AG08396 (cell line): ENCODE data around the gene MLIP.
"Not testable (repeated sequence)": the region's sequence is repeated elsewhere in the genome, so short reads cannot be mapped to it uniquely, and the experiment has no call there.

Experiments used
- DNase-seq: peaks from one replicate; pipeline ENCODE4 v3.0.0; 2012; ENCODE audit warnings: low spot score, mixed read lengths

The MLIP gene

DNA sequence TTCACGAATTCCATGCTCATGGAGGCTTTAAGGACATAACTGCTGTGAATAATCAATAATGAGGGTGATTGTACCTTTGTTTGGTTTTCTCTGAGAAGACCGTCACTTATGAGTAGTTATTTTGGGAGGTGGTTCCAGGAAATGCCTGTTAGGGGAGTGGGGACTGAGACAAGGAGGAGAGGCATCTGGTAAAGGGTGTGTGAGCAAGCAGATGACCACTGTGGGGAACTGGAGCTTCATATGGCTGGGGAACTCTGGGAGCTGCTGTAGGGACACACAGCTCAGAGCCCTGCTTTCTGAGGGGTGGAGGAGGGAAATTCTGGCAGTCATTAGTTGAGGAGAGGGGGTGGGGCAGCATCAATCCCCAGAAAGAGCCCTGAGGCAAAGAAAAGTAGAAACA is 125.7 kb downstream of the MLIP start:
- DNase-seq, result no peak

DNA sequence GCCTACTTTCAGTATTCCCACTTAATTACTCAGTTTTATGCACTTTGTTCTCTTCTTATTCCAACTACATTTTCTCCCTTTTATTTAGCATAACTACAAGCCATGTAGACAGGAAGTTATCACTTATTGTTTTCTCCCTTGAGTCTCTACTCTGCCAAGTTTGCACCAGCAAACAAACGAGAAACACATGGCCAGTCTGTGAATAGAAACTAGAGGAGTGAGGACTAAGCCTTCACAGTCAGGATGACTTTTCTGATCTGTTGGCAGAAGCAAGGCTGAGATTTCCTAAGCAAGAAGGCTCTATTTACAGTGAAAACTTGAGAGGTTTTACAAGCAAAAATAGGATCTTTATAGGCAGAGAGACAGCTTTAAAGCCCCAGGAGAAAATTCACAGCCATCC is 127.2 kb downstream of the MLIP start:
- DNase-seq, result peak; percentile 22

DNA sequence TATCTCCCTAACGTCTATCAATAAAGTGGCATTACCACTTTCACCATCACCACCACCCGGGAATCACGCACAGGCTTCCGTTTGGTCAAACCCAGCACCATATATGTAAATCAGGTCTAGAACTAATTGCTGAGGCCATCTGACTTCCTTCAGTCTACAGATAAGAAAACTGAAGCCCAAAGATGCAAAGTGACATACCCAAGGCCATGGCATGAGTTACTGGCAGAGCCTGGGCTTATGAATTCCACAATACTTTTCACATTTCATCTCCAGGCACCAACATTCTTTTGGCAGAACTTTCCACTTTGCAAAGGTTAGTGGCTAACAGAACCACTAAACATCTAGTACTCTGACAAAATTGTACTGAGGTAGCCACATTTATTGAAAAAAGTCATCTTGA is 132.5 kb downstream of the MLIP start:
- DNase-seq, result no peak

DNA sequence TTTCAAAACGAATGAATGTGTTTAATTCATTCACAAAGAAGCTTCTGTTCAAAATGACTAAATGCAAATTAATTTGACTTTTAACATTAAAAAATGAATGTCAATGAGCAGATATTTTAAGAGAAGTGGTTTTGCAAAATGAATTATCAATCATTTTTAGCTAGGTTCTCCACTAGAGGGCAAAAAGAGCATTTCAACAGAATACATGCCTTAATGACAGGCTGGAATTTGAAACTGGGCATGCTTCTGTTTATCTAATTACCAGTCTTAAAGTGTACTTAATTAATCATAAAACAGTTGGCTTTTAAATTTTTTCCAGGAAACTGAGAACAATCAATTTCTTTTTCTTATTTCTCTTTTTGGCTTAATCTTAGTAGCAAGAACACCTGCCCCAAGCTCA is 133.2 kb downstream of the MLIP start:
- peak; percentile 18 for DNase-seq

DNA sequence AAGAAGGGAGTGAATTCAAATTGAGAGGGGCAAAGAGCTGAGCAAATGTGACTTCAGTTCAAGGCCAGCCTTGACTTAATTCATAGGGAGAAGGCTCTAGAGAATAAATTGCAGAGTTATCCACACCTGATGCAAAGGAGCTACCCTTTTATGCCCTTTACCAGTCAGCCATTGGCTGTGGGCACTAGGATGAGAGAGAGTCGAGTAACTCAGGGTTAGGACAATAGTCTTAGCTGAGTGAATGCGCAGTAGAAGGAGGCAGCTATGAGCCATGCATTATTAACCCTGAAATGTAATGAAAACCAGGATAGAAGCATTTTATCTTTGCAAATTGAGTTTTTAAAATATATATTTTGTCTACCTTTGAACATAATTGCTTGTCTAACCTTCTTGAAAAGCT is 134.0 kb downstream of the MLIP start:
- DNase-seq, result no peak

DNA sequence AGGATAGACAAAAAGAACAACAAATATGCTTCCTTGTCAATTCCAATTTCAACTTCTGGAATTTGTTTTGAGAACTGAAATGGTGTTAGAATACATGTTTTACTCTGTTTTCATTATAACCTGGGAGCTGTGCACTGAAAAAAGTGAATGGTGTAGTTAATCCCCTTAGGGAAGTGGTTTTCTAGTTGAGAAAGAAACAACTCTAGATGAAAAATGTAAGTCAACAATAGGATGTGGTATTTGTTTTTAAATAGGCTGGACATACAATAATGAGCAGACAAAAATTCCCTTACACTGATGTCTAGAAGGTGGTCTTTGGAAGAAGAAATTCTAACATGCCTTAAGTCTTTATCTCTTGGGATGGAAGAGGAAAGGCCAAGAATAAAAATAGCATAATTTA is 137.1 kb downstream of the MLIP start:
- no peak for DNase-seq

DNA sequence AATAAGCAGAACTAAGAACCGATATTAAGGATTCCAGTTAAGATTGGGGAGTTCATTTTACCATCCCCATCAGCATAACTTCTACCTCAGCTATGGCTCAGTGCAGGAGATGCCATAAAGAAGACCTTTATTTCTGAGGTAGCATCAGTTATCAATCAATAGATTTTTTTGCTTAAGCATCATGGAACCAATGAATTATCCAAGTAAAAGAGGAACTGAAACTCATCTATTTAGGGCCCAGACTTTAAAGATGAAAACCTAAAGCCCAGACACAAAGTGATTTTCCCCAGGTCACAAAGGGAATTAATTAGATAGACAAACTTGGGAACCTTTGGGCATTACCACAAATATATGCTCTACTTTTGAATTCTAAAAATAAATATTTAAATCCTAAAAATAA is 137.8 kb downstream of the MLIP start:
- DNase-seq, result no peak

DNA sequence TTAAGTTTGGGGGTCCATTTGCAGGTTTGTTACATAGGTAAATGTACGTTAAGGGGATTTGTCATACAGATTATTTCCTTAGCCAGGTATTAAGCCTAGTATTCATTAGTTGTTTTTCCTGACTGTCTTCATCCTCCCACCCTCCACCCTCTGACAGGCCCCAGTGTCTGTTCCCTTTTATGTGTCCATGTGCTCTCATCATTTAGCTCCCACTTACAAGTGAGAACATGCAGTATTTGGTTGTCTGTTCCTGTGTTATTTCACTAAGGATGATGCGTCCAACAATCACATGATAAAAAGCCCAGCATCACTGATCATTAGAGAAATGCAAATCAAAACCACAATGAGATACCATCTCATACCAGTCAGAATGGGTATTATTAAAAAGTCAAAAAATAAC is 138.6 kb downstream of the MLIP start:
- not testable (repeated sequence) for DNase-seq

DNA sequence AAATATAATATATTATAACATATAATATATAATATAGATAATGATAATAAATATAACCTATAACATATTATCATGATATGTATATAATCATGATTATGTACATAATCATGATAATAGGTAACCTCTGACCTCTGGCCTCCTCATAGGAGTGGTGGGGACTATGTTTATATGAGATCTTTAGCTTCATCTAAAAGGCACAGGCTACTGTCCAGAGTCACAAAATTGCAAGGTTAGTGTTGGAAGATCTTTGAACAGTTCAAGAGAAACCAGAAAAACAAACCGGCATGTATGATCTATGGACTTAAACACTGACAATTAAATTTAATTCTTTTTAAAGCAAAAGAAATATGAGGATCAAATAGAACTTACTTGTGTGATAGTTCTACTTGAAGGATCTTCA is 141.3 kb downstream of the MLIP start:
- DNase-seq, result no peak

DNA sequence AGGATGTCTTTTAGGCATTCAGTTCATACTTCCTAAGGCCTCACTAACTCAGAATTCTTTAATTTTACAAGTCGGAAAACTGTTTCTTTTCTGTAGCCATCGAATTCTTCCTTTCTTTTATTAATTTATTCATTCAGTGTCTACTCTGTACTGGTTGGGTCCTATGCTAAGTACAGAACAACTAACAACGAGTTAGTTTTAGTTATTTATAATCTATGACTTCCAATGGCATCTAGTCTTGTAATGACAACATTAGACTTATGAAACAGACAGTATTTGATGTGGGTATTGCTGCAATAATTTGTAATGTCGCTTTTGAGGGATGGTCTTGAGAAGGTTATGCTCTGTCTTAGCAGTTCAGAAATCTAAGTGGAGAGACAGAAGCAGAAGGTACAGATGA is 141.7 kb downstream of the MLIP start:
- no peak for DNase-seq

DNA sequence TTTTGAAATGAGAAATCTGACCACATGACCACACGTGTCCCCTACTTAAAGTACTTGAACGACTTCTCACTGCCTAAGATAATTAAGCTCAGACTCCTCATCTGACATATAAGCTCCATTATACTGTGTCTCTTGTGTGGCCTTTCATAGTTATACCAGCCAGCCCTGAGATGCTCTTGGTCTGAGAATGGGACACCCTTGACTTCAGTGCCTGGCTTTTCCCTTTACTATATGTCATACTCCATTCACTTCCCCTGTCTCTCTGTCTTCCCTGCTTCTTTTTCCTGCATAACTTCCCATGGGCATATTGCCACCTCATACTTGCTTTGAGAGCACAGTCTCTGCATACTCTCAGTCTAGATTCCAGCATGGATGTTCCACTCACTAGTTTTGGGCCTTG is 143.6 kb downstream of the MLIP start:
- DNase-seq, result no peak

DNA sequence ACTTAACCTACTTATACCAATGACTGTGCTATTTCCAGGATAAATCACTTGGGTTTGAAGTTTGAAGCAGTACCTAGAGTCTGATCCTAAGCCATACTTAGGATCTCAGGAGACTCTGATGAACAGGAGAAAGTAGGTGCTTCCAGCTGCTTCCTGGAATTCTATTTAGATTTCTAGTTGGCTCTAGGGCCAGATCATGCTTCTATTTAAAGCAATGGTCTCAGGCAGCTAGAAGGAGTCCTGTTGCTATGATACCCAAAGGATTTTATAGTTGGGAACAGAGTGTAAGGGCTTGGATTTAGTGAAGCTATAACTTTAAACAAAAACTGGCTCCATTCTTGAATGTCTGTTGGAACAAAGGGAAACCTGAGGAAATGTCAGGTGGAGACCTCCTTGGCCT is 144.6 kb downstream of the MLIP start:
- no peak for DNase-seq

DNA sequence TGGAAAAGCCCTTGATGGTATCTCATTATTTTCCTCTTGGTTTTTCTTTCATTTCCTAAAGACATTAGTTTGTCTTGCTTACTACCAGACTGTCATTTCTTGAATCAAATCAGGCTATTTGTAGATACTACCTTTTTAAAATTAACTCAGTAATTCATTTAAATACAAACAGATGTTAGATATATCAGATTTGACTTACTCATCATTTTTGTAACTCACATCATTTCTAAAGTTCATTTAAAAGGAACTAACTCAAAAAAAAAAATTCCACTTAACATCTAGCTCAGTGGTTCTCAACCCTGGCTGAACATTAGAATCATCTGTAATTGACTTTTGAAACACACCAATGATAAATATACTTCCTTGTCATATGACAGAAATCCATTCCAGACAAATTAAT is 148.8 kb downstream of the MLIP start:
- no peak for DNase-seq

DNA sequence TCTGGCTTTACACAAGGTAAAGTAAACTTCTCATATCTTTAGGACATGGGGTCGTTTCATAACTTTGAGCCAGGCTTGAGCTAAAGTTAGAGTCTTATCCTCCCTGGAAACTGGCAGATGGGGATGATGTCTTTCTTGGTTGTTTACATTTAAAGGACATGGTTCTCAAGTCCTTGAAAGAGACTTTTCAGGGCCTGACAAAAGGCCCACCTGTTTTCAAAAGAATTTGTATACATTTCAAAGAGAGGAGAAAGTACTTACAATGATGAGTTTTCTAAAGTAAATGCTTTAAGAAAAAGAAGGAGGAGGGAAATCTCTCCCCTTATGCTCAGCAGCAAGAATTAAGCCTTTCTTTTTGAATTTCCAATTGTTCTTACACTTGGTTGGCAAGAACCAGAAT is 151.3 kb downstream of the MLIP start:
- DNase-seq, result no peak

DNA sequence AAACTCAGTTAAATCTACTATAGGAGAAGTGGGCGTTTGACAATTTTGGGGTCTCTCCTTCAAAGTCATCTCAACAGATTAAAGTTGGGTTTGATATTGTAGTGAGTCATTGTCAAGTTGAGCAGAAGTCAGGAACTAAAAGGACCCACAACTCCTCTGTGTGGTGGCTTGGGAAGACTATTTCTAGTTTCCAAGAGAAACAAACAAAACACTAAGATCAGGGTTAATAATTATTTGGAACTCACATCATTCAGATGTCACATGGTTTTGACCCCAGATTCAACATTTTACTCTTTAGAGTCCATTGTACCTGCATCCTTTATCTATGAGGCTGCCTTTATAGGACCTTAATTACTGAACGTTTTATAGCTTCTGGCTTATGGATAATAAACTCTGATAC is 151.7 kb downstream of the MLIP start:
- no peak for DNase-seq

DNA sequence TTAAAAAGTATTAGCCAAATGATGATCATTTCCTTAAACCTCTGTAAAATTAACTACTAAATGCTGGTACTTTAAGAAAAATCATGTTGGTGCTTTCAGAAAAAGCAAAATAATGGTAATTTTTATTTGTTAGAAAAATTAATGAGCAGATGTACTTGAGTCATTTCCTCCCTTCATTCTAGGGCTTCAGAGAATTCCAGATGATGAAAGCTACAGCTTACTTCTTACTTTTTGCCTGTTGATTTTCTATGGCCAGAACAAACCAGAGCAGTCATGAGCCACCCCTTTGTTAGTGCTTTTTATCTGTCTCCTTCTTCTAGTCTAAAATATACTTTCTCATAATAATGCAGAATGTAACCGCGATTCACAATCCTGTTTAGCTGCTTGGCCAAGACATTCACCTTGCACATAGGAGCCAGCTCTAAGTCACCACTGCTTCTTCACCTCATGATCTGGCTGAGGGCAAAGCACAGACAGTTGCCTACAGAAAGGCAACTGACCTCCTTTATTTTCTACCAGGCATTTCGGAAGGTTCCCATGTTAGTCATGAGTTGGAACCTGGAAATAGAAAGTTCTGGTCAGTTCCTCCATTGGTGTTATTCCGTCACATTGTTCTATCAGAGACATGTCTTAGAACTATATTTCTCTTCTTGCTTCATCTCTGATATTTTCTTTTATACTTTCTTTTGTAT is 153.5 kb downstream of the MLIP start:
- no peak for DNase-seq

DNA sequence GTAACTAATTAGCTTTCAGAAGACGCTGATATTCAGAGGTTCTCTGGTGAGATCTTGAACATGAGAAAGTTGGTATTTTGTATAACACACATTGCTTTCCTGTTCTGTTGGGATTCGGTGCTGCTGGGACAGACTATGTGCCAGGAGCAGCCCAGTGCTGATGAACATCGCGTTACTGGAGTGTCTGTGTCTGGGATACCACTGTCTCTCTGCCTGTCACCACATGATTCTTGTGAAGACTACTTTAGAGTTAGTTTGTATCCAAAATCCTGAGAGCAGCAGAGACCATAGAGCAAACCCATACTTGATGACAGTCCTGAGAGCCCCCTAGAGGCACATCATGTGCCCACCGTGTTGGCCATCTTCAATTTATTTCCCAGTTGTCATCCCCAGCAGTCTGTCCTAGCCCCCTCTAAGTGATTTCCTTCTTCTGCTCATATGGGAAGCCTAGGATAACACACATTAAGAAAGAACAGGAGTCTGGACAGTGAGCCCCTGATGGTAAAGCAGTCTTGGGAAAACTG is 155.2 kb downstream of the MLIP start:
- DNase-seq, result no peak

DNA sequence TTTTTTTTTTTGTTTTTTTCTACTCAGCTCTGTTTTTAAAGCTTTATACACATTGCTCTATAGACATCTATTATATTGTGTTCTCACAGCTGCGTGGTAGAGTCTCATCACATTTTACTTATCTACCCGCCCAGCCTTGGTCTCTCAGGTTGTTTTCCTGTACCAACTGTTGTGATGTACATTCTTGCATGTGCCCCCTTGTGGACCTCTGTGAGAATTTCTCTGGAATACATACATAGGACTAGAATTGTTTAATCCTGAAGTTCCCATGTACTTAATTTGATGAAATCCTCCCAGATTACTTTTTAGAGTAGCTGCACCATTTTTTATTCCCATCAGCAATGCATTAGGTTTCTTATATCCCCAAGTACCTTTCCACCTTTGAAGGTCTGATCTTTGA is 156.6 kb downstream of the MLIP start:
- peak; percentile 7 for DNase-seq

DNA sequence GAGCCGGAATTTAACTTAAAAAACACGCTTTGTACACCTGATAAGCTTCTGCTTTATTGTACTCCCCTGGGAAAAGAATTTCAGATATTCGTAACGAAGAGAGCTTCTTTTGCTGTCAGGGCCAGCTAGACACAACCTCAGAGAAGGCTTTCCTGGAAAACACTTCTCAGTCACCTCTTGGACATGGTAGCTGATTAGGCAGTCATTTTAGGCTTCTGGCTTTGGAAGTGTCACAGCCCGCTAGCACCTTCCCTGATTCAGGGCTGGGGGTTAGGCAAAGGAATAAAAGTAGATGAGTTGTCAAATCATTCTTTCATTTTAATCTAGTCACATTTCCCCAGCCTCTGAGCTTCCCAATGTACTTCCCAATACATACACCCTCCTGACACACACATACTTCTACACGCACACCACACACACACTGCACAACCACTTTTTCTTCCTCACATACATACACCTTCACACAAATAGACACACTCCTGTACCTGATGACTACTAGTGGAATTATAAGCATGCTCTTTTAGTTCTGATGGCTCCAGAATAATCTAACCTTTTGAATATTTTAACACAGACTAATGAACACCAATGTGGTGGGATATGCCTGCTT is 162.1 kb downstream of the MLIP start:
- DNase-seq, result no peak

DNA sequence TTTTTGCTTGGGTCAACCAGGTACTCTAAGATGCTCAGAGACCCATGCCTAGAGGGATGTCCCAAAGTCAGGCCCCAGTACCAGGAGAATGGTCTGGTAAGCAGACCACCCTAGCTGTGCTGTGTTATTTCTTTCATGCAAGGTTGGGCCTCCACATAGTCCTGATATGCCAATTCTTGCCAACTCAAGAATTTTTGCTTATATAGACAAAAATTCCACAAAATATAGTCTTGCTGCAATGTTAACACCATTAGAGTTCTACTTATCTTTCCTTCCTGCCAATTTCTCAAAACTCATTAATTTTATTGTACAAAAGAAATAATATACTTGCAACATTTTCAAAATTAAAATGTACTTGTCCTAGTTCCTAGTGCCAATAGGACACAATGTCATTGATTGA is 163.1 kb downstream of the MLIP start:
- no peak for DNase-seq

DNA sequence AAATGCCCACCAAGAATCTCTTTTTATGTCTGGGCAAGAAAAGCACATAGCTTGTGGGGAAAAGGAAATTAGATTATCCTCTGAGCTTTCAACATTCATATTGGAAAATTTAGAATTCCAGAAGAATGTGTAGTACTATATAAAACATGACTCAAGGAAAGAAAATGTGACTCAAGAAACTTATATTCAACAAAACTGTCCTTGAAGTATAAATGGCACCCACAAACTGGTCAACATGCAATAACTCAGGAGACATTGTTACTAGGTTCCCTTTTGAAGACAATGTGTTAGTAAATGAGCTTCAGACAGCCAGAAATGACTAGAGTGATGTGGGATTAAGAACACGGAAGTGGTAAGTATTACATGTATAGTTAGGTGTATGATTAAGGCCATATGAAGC is 170.9 kb downstream of the MLIP start:
- DNase-seq, result no peak

DNA sequence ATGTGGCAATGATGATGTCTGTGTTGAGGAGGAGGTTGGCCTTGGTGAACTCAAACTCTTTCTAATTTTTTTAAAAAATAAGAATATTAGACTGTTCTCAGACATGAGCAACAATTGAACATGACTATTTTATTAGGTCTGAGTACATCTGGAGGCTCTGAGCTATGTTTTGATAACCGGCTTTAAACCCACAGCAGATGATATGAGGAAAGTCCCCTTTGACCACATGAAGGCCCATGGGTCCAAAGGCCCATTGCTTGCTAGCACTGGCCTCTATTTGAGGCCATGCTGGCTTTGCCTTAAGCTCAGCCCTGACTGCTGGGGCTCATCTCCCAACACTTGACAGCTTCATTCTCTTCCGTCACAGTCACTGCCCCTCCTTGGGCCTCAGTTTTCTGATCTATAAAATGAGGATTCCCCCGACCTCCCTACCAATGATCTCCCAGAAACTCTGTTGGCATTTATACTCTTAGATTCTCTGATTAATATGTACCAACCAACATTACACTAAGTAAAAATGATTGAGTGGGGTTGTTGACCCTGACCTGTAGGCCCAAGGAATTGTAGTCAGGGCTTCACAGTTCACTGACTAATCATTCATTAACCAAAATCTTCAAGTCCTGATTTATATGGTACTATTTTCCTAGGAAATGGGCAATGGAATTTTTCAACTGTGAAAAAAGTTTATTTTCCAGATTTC is 173.1 kb downstream of the MLIP start:
- no peak for DNase-seq

DNA sequence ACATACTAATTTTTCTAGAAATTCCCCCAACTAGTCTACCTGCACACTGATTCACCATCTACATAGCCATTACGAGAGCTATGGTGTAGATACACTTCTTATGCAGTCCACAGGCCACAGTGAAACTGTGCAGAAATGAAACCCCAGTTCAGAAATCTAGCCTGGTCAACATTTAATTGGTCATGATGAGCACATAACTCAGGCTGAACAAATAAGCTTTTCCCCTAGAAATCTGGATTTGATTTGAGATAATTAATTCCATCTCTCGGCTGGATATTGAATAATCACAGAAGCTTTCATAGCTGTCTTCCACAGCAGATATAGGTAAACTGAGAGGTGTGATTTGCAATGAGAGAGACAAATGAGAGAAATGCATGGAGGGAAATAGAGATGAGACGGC is 174.4 kb downstream of the MLIP start:
- DNase-seq, result no peak

DNA sequence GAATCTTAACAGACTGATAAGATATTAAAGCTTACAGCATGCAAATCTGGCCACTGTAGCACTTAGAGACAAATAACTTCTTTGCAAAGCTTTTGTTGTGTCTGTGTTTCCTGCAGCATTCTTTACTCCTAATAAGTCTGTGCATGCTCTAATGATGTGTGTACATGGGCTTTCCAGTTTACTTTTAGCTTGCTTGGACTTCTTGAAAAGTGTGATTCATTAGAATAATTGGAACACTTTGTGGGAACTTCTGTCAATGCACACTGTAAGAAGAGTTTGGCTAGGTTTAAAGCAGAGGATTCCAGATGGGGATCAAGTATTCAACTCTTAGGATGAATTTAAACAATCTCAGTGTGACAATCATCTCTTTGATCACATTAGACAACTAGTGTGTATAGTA is 174.9 kb downstream of the MLIP start:
- DNase-seq, result no peak
